Limb (tissue), 2 donors: ENCODE results near the gene CD248.
"Not testable (repeated sequence)": the region's sequence is repeated elsewhere in the genome, so short reads cannot be mapped to it uniquely, and the experiment has no call there.

ENCODE experiments used
- DNase-seq, 2 donors: peaks; one replicate each; pipeline ENCODE4 v3.0.0-alpha.2; 2016; ENCODE audit errors: extremely low spot score in 2 of 2

The CD248 gene

DNA sequence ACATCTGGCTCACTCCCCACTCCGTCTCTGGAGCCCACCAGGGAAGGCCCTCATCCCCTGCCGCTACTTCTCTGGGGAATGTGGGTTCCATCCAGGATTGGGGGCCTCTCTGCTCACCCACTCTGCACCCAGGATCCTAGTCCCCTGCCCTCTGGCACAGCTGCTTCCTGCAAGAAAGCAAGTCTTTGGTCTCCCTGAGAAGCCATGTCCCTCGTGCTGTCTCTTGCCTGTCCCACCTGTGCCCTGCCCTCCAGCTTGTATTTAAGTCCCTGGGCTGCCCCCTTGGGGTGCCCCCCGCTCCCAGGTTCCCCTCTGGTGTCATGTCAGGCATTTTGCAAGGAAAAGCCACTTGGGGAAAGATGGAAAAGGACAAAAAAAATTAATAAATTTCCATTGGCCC is 39.8 kb downstream of the CD248 start:
- not testable (repeated sequence) for DNase-seq

DNA sequence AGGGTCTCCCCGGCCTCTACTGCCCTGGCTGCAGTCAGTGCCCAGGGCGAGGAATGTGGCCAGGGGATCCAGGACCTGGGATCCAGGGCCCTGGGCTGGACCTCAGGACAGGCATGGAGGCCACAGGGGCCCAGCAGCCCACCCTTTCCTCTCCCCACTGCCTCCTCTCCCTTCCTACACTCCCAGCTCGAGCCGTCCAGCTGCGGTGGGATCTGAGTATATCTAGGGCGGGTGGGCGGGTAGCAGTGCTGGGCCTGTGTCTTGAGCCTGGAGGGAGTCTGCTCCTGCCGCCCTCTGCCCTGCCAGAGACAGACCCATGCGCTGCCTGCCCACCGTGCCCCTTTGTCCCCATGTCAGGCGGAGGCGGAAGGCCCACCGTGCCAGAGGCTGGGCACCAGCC is 40.2 kb downstream of the CD248 start:
- DNase-seq: not testable (repeated sequence)

DNA sequence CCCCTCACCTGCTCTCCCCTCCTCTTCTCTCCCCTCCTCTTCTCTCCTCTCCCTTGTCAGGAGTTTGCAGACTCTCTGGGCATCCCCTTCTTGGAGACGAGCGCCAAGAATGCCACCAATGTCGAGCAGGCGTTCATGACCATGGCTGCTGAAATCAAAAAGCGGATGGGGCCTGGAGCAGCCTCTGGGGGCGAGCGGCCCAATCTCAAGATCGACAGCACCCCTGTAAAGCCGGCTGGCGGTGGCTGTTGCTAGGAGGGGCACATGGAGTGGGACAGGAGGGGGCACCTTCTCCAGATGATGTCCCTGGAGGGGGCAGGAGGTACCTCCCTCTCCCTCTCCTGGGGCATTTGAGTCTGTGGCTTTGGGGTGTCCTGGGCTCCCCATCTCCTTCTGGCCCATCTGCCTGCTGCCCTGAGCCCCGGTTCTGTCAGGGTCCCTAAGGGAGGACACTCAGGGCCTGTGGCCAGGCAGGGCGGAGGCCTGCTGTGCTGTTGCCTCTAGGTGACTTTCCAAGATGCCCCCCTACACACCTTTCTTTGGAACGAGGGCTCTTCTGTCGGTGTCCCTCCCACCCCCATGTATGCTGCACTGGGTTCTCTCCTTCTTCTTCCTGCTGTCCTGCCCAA is 40.7 kb downstream of the CD248 start:
- DNase-seq: no peak

DNA sequence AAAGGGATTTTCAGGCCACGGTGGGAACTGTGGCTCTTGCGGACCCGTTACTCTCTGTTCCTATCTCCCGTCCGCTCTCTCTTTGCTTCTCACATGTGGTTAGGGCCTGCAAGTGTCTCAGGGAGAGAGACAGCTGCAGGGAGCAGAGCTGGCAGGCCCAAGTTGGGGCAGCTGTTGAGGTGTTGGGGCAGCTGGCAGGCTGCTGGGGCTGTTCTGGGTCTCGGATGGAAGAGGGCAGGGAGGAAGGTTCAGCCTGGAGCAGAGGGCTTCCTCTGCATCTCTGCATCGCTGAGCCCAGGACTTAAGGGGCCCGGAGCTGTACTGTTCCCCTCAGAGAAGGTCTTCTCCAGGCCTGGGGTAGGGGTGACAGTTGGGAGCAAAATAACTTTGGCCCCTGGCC is 41.4 kb downstream of the CD248 start:
- DNase-seq: no peak

DNA sequence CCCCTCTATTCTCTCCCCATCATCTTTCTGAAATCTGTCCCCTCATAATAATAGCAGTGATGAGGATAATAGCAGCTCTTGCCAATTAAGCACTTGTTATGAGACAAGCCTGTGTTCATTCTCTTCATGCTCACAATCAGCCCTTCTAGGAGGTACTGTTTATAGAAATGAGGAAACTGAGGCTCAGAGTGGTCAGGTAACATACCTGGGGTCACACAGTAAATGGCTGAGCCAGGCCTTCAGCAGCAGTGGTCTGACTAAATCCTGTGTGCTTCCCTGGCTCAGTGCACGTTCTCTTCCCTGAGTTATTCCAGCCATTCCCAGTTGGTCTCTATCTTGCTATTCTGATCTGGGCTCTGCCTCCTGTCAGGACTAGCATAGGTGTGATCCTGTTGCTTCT is 42.6 kb downstream of the CD248 start:
- no peak for DNase-seq

DNA sequence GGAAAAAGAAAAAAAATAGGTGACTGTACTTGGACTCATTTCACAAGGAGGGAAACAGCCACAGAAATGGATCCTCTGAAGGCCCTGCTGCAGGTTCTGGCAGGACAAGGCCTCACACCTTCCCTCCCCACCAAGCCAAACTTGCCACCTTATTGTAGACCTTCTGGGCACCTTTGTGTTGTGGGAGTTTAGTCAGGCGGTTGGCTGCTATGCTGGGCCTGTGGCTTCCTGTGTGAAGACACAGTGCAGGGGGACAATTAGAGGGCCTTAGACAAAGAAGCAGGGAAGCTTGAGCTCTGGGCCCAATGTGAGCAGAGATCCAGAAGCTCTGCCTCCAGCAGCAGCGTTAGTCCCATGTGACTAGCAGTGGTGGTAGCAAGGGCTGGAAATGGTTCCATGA is 44.2 kb downstream of the CD248 start:
- DNase-seq: no peak

DNA sequence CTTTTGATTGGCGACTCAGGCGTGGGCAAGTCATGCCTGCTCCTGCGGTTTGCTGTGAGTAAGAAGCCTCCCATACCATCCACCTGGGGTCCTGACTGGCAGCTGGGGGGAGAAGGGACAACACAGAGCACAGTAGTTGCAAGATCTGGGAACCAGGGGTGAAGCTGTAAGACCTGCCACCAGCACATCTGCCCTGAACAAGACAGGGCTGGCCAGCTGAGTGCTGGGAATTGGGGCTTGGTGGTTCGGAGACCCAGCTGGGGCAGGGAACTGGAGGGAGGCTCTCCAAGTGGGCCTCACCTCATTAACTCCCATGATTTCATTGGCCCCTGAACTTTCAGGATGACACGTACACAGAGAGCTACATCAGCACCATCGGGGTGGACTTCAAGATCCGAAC is 45.0 kb downstream of the CD248 start:
- DNase-seq: no peak

DNA sequence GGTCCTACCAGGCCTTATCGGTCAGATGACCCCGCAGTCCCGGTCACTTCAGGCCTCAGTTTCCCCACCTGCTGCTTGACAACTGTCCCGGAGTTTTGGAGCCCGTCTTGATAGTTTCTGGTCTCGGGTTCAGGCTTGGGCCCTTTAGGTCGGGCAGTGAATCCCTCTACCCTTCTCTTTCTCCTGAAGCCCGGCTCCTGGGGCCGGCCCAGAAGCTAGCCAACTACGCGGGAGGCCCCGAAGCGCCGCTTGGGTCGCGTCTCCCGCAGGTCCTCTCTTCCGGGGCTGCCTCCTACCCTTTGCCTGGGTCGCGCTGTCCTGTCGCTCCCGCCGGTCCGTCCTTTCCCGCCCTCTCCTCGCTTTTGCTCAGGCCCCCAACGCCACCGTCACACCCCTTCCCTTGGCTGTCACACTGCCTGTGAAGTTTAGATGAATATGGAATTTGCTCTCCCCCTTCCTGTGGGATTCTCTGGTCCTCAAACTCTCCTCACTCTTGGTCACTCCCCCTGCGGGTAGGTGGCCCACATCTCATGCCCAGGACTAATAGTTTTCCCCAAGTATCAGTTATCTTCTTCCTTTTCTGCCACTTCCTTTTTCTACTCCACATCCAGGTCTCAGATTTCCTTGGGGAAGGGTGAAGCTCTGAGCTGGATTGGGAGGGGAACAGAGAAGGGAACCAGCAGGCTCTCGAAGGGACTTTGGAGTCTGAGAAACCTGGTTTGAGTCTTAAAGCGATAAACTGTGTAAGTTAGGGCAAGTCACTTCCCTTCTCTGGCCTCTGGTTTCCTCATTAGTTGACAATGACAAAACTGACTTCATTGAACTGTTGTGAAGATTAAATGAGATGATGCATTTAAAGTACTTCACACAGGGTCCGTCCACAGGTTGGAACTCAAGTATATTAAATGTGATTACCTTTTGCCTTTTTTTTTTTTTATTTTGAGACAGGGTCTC is 47.6 kb downstream of the CD248 start:
- no peak for DNase-seq

DNA sequence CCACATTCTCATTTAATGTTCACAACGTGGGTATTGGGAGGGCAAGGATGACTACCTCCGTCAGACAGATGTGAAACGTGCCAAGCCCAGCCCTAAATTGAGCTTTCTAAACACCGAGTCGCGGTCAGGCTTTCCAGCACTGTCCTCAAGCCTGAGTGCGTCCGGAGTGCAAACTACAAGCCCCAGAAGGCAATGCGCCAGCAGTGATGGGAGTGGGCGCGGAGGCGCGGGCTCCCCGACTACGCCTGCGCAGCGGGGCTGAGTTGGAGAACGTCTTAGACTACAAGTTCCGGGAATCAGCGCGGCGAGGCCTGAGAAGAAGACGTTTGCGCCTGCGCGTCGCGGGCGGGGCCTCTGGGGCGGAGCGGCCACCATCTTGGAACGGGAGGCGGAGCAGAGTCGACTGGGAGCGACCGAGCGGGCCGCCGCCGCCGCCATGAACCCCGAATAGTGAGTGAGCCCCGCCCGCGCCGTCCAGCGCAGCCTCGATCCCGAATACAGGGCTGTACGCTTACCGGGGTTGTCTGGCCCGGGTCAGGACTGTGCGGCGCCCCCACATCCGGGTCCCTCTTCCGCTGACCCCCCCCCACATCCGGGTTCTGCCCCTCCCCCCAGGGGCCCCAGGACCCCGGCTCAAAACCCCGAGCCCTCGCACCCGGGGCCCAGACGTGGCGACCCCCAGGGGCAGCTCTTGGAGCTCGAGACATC is 48.4 kb downstream of the CD248 start, which contains the start of gene RAB1B:
RAB1B (plus strand) TSS at position 396 of the 708 bp plus-strand sequence; CDS start at position 437, 41 bp downstream.
- DNase-seq: peak; percentile 100

DNA sequence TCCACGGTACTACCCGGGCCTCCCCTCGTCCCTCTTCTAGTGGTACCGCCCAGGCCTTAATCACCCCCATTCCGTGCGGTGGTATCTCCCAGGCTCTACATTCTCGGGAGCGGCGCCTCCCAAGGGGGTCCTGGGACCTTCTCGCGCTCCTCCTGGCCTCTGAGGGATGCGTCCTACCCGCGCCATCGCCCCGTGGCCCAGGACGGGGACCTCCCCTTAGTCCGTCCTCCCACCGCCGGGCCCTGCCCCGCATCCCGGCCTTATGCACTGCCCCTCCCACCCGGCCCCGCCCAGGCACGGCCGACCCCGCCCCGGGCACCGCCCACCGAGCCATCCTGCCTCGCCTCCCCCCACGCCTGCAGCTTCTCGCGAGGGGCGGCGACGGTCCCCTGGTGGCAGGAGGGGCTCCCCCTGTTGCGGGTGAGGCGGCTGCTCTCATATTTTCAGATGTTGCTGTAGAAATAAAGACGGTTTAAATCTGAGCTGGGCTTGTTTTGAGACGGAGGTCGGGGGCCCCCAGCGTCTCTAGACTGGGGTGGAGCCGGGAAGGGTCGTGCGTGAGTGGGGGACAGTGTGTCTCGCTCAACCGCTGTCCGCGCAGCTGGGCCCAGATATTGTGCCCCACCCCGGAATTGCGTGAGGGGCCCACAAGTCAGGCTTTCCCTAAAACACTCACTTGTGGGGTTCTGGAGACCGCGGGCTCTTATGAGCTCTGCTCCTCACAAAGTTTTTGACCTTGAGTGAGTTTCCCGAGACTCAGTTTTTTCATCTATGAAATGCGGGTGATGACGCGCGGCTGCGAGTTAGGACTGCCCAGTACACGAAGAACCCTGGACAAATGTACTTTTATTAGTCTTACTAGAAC is 49.2 kb downstream of the CD248 start:
- DNase-seq: peak; percentile 88 to 97

DNA sequence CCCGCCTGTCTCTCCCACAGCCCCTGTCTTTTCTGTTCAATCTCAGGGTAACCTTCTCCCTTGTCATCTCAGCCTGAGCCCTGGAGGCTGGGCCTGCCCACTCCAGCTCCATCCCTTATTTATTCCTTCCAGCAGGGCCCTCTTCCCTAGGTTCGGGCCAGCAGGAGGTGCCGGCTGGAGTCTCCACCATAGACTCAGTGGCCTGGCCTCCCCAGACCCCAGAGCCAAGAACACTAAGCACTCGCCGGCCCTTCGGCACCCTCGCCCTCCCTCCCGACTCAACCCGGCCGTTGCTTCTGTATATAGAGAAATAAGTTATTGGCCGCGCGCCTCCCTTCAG is 49.8 kb downstream of the CD248 start:
- no peak for DNase-seq

DNA sequence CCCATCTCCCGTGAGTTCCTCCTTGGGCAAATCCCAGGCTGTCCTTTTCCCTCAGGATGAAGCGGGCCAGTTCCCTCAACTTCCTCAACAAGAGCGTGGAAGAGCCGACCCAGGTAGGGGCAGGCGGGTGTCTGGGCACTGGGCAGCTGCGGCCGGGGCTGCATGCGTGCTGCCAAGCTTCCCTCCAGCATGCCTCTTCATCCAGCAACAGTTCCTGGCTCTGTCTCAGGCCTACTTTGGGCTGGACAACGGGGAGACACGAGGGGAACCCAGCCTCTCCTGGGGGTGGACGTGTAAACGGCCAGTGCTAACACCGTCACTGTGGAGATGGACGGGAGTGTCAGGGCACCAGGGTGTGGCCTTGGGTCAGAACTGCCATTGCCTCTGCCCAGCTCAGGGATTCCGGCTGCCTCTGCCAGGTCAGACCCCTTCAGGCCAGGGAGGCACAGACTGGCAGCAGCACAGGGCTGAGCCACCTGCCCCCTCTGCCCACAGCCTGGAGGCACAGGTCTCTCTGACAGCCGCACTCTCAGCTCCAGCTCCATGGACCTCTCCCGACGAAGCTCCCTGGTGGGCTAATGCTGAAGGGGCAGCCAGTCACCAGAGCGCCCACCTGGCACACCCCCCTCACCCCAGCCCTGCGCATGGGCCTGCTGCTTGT is 50.3 kb downstream of the CD248 start:
- DNase-seq: no peak

DNA sequence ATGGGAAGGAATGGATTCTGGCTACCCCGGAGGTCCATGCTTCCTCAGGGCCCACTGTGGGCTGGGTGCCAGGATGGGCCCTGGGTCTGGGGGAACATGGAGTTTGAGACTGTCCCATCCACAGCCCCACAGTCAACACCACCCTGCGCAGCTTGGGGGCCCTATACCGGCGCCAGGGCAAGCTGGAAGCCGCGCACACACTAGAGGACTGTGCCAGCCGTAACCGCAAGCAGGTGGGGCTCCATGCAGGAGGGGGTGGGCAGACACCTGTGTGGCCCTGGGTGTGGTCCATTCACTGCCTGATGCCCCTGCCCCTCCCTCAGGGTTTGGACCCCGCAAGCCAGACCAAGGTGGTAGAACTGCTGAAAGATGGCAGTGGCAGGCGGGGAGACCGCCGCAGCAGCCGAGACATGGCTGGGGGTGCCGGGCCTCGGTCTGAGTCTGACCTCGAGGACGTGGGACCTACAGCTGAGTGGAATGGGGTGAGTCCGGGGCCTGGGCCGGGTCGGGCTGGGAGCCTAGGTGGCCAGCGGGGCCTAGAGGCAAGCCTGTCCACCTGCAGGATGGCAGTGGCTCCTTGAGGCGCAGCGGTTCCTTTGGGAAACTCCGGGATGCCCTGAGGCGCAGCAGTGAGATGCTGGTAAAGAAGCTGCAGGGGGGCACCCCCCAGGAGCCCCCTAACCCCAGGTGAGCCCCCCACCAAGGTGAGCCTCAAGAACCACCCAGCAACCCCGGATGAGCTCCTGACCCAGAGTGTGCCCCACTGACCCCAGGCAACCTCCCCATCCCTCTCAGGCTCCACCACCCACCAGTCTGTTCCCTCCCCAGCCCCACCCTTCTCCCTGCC is 51.1 kb downstream of the CD248 start:
- DNase-seq: no peak

DNA sequence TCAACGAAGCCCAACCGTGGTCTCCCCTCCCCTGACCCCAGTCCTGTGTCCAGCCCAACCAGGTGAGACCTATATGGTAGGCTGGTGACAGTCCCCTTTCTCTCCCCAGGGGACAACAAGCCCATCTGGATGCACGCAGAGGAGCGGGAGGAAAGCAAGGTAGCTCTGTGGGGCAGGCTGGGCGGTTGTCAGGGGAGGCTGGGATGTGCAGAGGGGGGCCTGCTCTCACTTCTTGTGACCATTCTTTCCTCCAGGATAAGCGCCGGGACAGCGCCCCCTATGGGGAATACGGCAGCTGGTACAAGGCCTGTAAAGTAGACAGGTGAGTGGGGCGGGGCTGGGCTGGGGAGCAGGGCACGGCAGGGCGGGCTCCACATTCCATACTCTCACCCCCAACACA is 51.9 kb downstream of the CD248 start:
- DNase-seq: no peak
